CD4-positive, alpha-beta T cell treated with Interleukin-2 at 100 ng/mL for 4 hours (primary cell): Measurements from ENCODE around the gene PIK3R5.
A peak's percentile ranks its signal among the peaks of the same experiment; 100 is the strongest.
"Not testable (repeated sequence)": the region's sequence is repeated elsewhere in the genome, so short reads cannot be mapped to it uniquely, and the experiment has no call there.

Experiments
- DNase-seq: peaks from one replicate; pipeline ENCODE4 v3.0.0-alpha.2; 2020; ENCODE audit warnings: low spot score

Gene PIK3R5

GRCh38 chr17:8894673-8895578 is 70.6 kb downstream of the PIK3R5 start:
- DNase-seq = peak; percentile 63

GRCh38 chr17:8894202-8894671 is 71.3 kb downstream of the PIK3R5 start:
- DNase-seq = no peak

- no peak for DNase-seq
Observed at GRCh38 chr17:8893621-8894201, 71.8 kb downstream of the PIK3R5 start.

GRCh38 chr17:8893059-8893458 is 72.4 kb downstream of the PIK3R5 start:
- DNase-seq = no peak

- no peak for DNase-seq
Observed at GRCh38 chr17:8892338-8892690, 73.2 kb downstream of the PIK3R5 start.

GRCh38 chr17:8890671-8891070 is 74.8 kb downstream of the PIK3R5 start:
- DNase-seq = no peak

GRCh38 chr17:8889458-8890210 is 75.9 kb downstream of the PIK3R5 start:
- no peak for DNase-seq

GRCh38 chr17:8888704-8889302 is 76.7 kb downstream of the PIK3R5 start:
- no peak for DNase-seq

GRCh38 chr17:8887834-8888703 is 77.4 kb downstream of the PIK3R5 start:
- no peak for DNase-seq

GRCh38 chr17:8887301-8887700 is 78.2 kb downstream of the PIK3R5 start:
- DNase-seq = no peak

- DNase-seq = no peak
Observed at GRCh38 chr17:8885967-8886684, 79.4 kb downstream of the PIK3R5 start.

GRCh38 chr17:8885163-8885966 is 80.1 kb downstream of the PIK3R5 start:
- DNase-seq = not testable (repeated sequence)

- no peak for DNase-seq
Observed at GRCh38 chr17:8884336-8884990, 81.0 kb downstream of the PIK3R5 start.

- DNase-seq = no peak
Observed at GRCh38 chr17:8883353-8883752, 82.2 kb downstream of the PIK3R5 start.

- no peak for DNase-seq
Observed at GRCh38 chr17:8881606-8882005, 83.9 kb downstream of the PIK3R5 start.

- DNase-seq = no peak
Observed at GRCh38 chr17:8880466-8880865, 85.0 kb downstream of the PIK3R5 start.

GRCh38 chr17:8879410-8879809 is 86.1 kb downstream of the PIK3R5 start:
- DNase-seq = no peak

- no peak for DNase-seq
Observed at GRCh38 chr17:8877984-8878383, 87.5 kb downstream of the PIK3R5 start.

GRCh38 chr17:8875957-8876356 is 89.5 kb downstream of the PIK3R5 start:
- no peak for DNase-seq
